GM12874 (cell line): Measurements from ENCODE around the gene CAVIN2.

Experiments used
- CTCF ChIP-seq: IDR thresholded peaks from 2 replicates; pipeline ENCODE4 v1.5.1; 2011; ENCODE audit warnings: low read depth, mild to moderate bottlenecking, control low read depth, low read length, moderate library complexity; ENCODE audit not compliant: insufficient read depth

Gene CAVIN2

DNA sequence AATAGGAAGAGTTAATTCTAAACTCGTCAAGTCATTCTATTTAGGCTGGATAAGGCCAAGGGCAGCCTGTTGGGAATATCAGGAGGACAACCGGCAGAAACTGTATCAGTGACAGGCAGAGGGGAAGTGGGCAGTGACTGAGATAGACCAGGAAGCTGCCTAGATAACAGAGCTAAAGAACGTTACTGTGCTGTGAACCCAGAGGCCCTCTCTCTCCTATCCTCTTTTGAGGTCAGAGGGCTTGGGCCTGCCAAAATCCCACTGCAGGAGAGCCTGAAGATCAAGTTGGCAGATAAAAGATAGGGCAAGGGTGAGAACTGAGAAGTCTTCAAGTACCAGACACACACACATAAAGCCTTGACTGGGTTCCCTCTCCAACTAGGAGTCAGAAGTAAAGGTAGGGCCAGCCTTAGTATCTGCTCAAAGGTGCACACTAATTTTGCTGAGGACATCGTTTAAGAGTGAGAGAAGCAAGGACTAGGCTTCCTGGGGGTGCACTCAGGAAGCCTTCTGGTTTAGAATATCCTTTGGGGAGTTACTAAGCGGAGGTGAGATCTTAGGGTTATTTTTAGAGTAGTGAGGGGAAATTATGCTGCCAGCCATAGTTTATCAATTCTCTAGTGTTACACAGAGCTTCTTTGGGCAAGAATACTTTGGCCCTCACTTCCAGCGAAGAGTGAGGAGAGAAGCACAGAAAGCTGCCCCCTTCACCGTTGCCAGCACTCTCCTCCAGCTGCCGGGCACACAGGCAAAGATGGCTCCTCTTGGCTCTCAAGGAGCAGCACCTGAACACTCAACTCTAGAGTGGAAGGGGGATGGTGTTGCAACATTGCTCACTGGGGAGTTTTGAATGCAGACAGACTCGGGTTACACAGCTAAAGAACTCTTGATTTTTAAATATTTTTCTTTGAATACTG is 9.8 kb downstream of the CAVIN2 start:
- no peak for TF ChIP-seq CTCF

- no peak for TF ChIP-seq CTCF
Observed at GRCh38 chr2:191836471-191836852, 10.4 kb downstream of the CAVIN2 start.

- no peak for TF ChIP-seq CTCF
Observed at GRCh38 chr2:191835539-191836350, 11.1 kb downstream of the CAVIN2 start.

- TF ChIP-seq CTCF: no peak
Observed at GRCh38 chr2:191835100-191835499, 11.8 kb downstream of the CAVIN2 start.

DNA sequence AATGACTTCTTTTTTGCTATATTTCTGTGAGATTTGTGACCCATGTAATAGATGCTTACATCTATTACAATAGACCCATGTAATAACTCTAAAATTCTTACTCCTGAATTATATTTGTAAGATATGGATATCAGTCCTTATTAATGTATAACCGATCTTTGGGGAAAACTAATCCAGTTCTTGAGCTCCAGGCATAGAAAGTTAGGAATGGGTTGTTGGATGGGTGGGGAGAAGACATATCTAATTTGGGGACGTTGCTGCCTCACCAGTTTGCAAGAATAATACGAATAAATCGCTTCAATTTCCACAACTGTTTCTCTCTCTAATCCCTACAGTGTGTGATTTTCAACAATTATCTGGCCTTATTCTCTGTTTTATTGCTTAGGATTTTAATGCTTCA is 13.5 kb downstream of the CAVIN2 start:
- no peak for TF ChIP-seq CTCF

DNA sequence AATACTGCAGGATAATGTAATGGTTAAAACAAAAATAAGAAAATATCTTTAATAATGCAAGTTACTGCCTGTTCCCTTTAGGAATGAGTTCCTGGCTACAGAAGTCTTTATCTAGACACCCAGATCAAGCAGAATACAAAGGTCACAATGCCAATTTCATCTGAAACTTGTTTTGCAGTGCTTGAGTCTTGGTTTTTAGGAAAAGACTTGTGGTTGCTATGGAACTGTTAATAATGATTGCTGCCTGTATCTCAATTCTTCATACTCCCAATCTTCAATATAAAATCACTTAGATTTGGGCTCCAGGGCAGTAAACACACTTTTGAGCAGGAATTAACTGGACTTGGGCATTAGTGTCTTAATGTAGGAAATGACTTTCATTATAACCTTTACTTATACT is 14.2 kb downstream of the CAVIN2 start:
- TF ChIP-seq CTCF: no peak

GRCh38 chr2:191831410-191831994 is 15.4 kb downstream of the CAVIN2 start:
- TF ChIP-seq CTCF: no peak
